ENCODE measurements around the gene GAA.

GAA gene

DNA sequence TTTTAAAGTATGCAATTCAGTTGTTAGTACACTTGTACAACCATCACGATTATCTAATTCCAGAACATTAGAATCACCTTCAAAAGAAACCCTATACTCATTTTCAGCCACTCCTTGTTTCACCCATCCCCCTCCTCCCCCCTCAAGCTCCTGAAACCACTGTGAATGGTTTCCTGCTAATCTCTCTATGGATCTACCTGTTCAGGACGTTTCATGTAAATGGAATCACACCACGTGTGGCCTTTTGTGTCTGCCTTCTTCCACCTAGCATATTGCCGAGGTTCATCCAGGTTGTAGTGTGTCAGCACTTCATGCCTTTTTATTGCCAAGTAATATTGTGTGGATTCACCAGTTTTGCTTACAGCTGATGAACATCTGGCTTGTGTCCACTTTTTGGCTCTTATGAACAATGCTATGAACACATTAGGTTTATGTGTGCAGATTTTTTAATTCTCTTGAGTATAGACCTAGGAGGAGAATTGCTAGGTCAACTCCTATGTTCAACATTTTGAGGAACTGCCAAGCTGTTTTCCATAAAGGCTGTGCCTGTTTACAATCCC, 27.7 kb downstream of the GAA start:
- in situ Hi-C loops (cut with MboI; ENCODE audit: low pct_unique_long_range_greater_than_20kb, low sequenced_read_pairs, unreplicated experiment): no loop called here
- DNase-seq (ENCODE audit: low spot score): no peak
- TF ChIP-seq, protein P1, sequence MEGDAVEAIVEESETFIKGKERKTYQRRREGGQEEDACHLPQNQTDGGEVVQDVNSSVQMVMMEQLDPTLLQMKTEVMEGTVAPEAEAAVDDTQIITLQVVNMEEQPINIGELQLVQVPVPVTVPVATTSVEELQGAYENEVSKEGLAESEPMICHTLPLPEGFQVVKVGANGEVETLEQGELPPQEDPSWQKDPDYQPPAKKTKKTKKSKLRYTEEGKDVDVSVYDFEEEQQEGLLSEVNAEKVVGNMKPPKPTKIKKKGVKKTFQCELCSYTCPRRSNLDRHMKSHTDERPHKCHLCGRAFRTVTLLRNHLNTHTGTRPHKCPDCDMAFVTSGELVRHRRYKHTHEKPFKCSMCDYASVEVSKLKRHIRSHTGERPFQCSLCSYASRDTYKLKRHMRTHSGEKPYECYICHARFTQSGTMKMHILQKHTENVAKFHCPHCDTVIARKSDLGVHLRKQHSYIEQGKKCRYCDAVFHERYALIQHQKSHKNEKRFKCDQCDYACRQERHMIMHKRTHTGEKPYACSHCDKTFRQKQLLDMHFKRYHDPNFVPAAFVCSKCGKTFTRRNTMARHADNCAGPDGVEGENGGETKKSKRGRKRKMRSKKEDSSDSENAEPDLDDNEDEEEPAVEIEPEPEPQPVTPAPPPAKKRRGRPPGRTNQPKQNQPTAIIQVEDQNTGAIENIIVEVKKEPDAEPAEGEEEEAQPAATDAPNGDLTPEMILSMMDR (IDR thresholded peaks at IDR 0.05; ENCODE audit: extremely low read depth, insufficient read depth, missing control alignments): no peak

DNA sequence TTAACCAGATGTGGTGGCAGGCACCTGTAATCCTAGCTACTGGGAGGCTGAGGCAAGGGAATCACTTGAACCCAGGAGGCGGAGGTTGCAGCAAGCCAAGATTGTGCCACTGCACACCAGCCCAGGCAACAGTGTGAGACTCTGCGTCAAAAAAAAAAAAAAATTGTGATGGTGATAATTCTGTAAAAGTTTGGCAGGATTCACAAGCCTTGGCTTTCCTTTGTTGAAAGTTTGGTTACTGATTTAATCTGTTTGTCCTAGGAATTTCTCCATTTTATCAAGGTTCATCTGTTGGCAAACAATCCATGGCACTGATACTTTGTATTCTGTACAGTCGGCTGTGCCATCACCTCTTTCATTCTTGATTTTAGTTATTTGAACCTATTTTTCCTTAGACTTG, 29.6 kb downstream of the GAA start:
- in situ Hi-C loops (cut with MboI; ENCODE audit: low pct_unique_long_range_greater_than_20kb, low sequenced_read_pairs, unreplicated experiment): no loop called here
- DNase-seq (ENCODE audit: low spot score): no peak
- TF ChIP-seq, protein P1 (IDR thresholded peaks at IDR 0.05; ENCODE audit: extremely low read depth, insufficient read depth, missing control alignments): no peak

DNA sequence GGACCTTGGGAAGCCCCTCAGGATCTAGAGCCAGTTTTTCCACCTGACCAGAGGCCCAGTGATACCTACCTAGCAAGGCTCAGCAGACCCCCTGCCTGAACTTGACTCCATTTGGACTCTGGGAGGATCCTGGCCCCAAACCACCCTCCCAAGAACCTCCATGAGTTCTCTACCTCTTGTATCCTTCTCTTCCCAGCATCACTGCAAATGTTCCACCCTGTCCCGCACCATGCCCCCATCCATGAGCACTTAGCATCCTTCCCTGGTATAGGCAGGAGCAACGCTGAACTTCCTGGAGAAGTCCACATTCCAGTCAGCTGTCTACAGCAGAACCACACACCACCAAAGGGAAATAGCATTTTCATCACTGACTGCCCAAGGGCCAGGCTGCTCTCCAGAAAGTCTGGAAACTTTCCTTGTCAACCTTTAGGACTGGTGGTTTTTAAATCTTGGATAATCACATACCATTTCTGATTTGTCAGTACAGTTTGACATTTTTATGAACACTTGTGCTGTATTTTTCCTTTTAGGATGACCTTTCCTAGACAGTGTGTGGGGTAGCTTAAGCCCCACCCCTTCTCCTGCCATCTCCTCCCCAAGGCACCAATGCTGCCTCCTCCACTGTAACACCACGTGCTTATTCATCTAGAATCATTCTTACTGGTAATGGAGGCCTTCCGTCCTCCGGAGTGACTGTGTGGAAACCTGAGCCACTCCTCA, 31.7 kb downstream of the GAA start:
- TF ChIP-seq, protein P1 (IDR thresholded peaks at IDR 0.05; ENCODE audit: extremely low read depth, insufficient read depth, missing control alignments): no peak
- DNase-seq (ENCODE audit: low spot score): no peak
- in situ Hi-C loops (cut with MboI; ENCODE audit: low pct_unique_long_range_greater_than_20kb, low sequenced_read_pairs, unreplicated experiment): no loop called here

DNA sequence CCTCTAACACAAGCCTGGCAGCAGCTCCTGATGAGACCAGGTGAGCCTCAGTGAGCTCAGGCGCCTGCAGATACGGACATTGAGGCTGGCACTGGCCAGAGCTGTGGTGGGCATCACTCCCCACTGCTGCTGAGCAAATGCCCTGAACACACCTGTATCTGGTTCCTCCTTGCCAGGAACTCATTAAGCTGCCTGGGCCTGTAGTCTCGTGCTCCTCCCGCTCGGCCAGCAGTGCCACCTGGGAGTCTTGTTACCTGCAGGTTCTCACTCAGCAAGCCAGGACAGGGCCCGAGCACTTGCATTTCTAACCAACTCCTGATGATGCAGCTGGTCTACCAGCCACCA, 32.2 kb downstream of the GAA start:
- in situ Hi-C loops (cut with MboI; ENCODE audit: low pct_unique_long_range_greater_than_20kb, low sequenced_read_pairs, unreplicated experiment): no loop called here
- DNase-seq (ENCODE audit: low spot score): no peak

DNA sequence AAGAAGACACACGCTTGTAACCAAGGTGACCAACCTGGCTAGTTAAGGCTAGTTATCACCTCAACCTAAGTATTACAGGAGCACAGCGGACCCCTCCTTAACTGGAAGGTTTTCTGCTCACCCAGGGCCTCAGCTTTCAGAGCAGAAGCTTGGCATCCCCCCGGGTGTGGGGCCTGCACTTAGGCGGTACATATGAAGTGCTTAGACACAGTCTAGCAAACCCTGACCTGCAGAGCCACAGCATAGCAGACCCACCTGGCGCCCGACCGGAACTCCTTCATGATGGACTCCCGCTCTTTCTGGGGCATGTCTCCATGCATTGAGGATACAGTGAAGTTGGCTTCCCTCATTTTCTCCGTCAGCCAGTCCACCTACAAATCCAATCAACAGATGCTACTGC, 35.8 kb downstream of the GAA start:
- in situ Hi-C loops (cut with MboI; ENCODE audit: low pct_unique_long_range_greater_than_20kb, low sequenced_read_pairs, unreplicated experiment): no loop called here
- TF ChIP-seq, protein P1 (IDR thresholded peaks at IDR 0.05; ENCODE audit: extremely low read depth, insufficient read depth, missing control alignments): no peak
- no peak for DNase-seq (ENCODE audit: low spot score)

More for the DNA sequence above, 32.2 kb downstream of the GAA start:
- TF ChIP-seq, protein P1 (IDR thresholded peaks at IDR 0.05; ENCODE audit: extremely low read depth, insufficient read depth, missing control alignments): no peak

DNA sequence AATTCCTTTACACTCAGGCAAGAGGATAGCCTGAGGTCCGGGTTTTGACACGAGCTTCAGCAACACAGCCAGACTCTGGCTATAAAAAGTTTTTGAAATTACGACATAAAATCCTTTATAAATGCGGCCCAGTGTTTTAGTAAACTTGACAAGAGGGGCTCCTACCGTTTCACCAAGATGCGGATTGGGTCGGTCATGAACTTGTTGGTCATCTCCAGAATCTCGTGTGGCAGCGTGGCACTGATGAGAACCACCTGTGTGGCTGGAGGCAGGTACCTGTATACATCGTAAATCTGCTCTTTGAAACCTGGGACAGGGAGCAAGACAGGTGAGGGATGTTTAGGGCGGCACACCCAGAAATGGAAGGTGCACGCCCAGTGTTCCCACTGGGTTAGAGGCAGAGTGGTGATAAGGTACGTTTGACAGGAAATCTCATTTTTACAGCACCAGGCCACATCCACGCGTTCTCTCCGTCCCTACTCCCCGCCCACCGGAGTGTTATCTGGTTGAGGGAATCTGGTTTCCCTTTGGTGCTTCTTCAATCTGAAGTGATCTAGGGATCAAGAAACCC, 37.6 kb downstream of the GAA start:
- no peak for DNase-seq (ENCODE audit: low spot score)
- in situ Hi-C loops (cut with MboI; ENCODE audit: low pct_unique_long_range_greater_than_20kb, low sequenced_read_pairs, unreplicated experiment): no loop called here
- TF ChIP-seq, protein P1 (IDR thresholded peaks at IDR 0.05; ENCODE audit: extremely low read depth, insufficient read depth, missing control alignments): no peak
